Neutrophil (primary cell): ENCODE results near the gene UGDH.

Experiments used
- H3K27ac ChIP-seq: fragments of 200-600 bp; sonication (generic); 2 replicates; pipeline ENCODE4 v1.5.1; 2016; ENCODE audit warnings: mild to moderate bottlenecking, moderate library complexity
- H3K27me3 ChIP-seq: fragments of 200-600 bp; sonication (generic); 2 replicates; pipeline ENCODE4 v1.6.0; 2016; ENCODE audit warnings: mild to moderate bottlenecking
- H3K36me3 ChIP-seq: fragments of 200-600 bp; sonication (generic); 2 replicates; pipeline ENCODE4 v1.5.1; 2017
- H3K4me1 ChIP-seq, 2 experiments: fragments of 200-600 bp in 1 of 2; sonication (generic) in 1 of 2; 1 replicate in 1 of 2; 2 replicates in 1 of 2; pipeline versions ENCODE4 v1.5.1 to v1.6.1; 2013 to 2016; ENCODE audit warnings: low read depth in 1 of 2, low read length in 1 of 2, mild to moderate bottlenecking in 1 of 2, moderate library complexity in 1 of 2; ENCODE audit not compliant: control insufficient read depth in 1 of 2, insufficient read depth in 1 of 2
- H3K4me3 ChIP-seq, 2 experiments: fragments of 200-600 bp in 1 of 2; sonication (generic) in 1 of 2; 1 replicate in 1 of 2; 2 replicates in 1 of 2; pipeline ENCODE4 v1.5.1; 2013 to 2016; ENCODE audit warnings: low read depth in 1 of 2, low read length in 1 of 2, mild to moderate bottlenecking in 1 of 2, moderate library complexity in 1 of 2
- H3K9me3 ChIP-seq: fragments of 200-600 bp; sonication (generic); 2 replicates; pipeline ENCODE4 v1.5.1; 2016
- TF ChIP-seq, protein P1 (sequence below): fragments of 200-600 bp; sonication (generic); IDR thresholded peaks from 2 replicates; pipeline ENCODE4 v1.5.1; 2016; ENCODE audit warnings: antibody characterized with exemption

UGDH gene

DNA sequence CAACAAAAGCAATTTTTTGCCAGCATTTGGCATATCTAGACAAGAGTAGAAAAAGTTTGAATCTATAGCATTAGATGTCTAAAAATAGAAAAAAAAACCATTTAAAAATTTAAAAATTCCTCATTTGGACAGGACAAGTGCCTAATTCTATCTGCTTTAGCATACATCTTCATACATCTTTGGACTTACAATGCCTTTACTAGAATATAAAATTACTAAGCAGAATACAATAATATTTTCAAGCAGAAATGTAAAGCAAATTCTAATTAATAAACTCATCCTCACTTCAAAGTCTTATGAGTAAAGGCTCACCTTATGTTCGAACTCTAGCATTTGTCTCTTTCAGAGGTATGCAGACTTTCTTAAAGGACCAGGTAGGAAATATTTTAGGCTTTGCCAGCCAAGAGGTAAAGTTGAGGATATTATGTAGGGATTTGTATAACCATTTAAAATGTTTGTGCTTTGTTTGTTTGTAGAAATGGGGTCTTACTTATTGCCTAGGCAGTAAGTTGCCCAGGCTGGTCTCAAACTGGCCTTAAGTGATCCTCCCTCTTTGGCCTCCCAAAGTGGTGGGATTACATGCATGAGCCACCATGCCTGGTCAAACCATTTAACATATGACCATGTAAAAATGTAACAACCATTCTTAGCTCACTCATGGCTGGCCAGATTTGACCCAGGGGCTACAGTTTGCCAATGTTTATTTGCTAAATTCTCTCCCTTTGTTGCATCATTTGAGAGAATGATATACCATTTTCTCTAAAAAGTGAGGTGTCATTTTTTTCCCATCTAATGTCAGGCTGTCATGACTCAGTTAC, 29.1 kb downstream of the UGDH start:
- H3K9me3 ChIP-seq = no peaks in the 10 kb centered on the region
- H3K4me3 ChIP-seq = no peak overlapping the region
- TF ChIP-seq, protein P1, sequence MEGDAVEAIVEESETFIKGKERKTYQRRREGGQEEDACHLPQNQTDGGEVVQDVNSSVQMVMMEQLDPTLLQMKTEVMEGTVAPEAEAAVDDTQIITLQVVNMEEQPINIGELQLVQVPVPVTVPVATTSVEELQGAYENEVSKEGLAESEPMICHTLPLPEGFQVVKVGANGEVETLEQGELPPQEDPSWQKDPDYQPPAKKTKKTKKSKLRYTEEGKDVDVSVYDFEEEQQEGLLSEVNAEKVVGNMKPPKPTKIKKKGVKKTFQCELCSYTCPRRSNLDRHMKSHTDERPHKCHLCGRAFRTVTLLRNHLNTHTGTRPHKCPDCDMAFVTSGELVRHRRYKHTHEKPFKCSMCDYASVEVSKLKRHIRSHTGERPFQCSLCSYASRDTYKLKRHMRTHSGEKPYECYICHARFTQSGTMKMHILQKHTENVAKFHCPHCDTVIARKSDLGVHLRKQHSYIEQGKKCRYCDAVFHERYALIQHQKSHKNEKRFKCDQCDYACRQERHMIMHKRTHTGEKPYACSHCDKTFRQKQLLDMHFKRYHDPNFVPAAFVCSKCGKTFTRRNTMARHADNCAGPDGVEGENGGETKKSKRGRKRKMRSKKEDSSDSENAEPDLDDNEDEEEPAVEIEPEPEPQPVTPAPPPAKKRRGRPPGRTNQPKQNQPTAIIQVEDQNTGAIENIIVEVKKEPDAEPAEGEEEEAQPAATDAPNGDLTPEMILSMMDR = no peak
- no peaks in the 10 kb centered on the region for H3K4me1 ChIP-seq
- H3K27me3 ChIP-seq = no peaks in the 10 kb centered on the region
- H3K36me3 ChIP-seq = peaks cover 19% of the 10 kb centered on the region
- H3K27ac ChIP-seq = no peak overlapping the region

GRCh38 chr4:39495446-39496213, 31.6 kb downstream of the UGDH start:
- H3K4me1 ChIP-seq = no peaks in the 10 kb centered on the region
- H3K27ac ChIP-seq = no peak overlapping the region
- no peak overlapping the region for H3K4me3 ChIP-seq
- H3K9me3 ChIP-seq = no peaks in the 10 kb centered on the region
- H3K27me3 ChIP-seq = no peaks in the 10 kb centered on the region
- TF ChIP-seq, protein P1 = no peak
- H3K36me3 ChIP-seq = peaks cover 8% of the 10 kb centered on the region

DNA sequence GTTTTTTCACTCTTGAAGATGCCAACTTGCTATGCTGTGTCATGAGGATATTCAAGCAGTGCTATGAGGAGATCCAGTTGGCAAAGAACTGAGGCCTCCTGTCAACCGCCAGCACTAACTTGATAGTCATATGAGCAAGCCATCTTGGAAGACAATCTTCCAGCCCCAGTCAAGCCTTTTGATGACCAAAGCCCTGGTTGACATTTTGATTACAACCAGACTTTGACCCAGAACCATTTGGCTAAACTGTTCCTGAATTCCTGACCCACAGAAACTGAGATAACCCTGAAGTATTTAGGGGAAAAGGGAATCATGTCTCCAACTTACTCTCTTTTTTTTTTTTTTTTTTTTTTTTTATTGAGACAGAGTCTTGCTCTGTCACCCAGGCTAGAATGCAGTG, 32.9 kb downstream of the UGDH start:
- H3K9me3 ChIP-seq = no peaks in the 10 kb centered on the region
- TF ChIP-seq, protein P1 = no peak
- H3K27me3 ChIP-seq = no peaks in the 10 kb centered on the region
- no peaks in the 10 kb centered on the region for H3K4me1 ChIP-seq
- no peak overlapping the region for H3K4me3 ChIP-seq
- no peak overlapping the region for H3K27ac ChIP-seq
- H3K36me3 ChIP-seq = peaks cover 8% of the 10 kb centered on the region

- Histone ChIP-seq H3K27ac (no peak overlapping the region), H3K27me3 (no peaks in the 10 kb centered on the region), H3K9me3 (no peaks in the 10 kb centered on the region), H3K4me3 (no peak overlapping the region), H3K4me1 (peaks cover 14 to 15% of the 10 kb centered on the region in 2 experiments), H3K36me3 (no peaks in the 10 kb centered on the region)
- TF ChIP-seq, protein P1 = no peak
Measured at GRCh38 chr4:39490322-39490721, 36.9 kb downstream of the UGDH start.

DNA sequence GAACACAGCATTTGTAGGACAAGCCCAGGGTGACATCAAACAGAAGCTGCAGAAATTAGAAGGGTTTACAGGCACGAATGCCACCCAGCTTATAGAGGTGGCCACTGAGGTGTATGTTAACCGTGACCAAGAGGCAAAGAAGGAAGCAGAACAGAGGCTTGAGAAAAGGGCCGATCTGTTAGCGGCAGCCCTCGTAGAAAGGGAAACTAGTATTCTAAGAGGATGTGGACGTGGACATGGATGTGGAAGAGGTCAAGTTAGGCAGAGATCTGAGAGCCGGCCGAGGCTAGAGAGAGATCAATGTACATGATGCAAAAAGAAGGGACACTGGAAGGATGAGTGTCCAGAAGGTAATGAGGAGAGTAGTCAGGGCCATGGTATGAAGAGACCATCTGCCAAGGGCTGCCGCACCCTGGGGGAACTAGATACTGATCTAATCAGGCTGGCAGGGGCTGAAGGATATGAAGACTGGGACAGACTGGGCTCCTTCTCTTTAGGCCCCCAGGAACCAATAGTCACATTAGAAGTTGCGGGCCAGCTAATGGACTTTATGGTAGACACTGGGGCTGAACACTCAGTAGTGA, 40.9 kb downstream of the UGDH start:
- Histone ChIP-seq H3K27ac (peak overlapping the region; percentile 78), H3K36me3 (no peaks in the 10 kb centered on the region), H3K4me1 (peaks cover 29 to 32% of the 10 kb centered on the region in 2 experiments), H3K4me3 (no peak overlapping the region), H3K27me3 (no peaks in the 10 kb centered on the region), H3K9me3 (no peaks in the 10 kb centered on the region)
- TF ChIP-seq, protein P1 = no peak
